ENCODE results near the gene POLR1C. TPM values are rescaled to one million over a fixed set of nuclear protein-coding genes. Genes with fewer than 3 reads are reported as not detected.

The POLR1C gene
- total RNA-seq, 2 experiments from 2014 or later, result 24.1 to 24.3 TPM

GRCh38 chr6:43559328-43559727 lies 42.4 kb downstream of the POLR1C start:
- no peaks in the 10 kb centered on the region for H3K9me3 Mint-ChIP-seq
- no peak overlapping the region for H3K27ac Mint-ChIP-seq
- H3K36me3 Mint-ChIP-seq (ENCODE audit: low read depth), result peaks cover 76% of the 10 kb centered on the region
- POLR2A ChIA-PET, result interaction anchor here (1.3 kb wide), 1 partner anchor 25 kb away, joined by 3 read pairs; no protein-coding TSS in a partner anchor
- no peak for DNase-seq
- no peaks in the 10 kb centered on the region for H3K4me1 Mint-ChIP-seq
- H3K27me3 Mint-ChIP-seq, result no peaks in the 10 kb centered on the region
- no peak overlapping the region for H3K4me3 Mint-ChIP-seq
- CTCF ChIA-PET, result interaction anchor here (1.6 kb wide), 1 partner anchor 53 kb away, joined by 3 read pairs; no protein-coding TSS in a partner anchor

- Mint-ChIP-seq H3K27me3 (no peaks in the 10 kb centered on the region), H3K9me3 (no peaks in the 10 kb centered on the region), H3K4me3 (peak overlapping the region; percentile 2), H3K27ac (peak overlapping the region; percentile 87), H3K36me3 (ENCODE audit: low read depth) (peaks cover 57% of the 10 kb centered on the region), H3K4me1 (peaks cover 44% of the 10 kb centered on the region)
- ChIA-PET CTCF (interaction anchor here (1.4 to 2.3 kb wide), 3 partner anchors 8 to 37 kb away, joined by 4 to 8 read pairs (median 5); no protein-coding TSS in a partner anchor), POLR2A (interaction anchor here (0.8 to 1.8 kb wide), 6 partner anchors 14 to 825 kb away, joined by 3 to 12 read pairs (median 6); partner anchors contain the start of genes GTPBP2, POLR1C, TBCC and YIPF3)
- DNase-seq, result no peak
Measured at GRCh38 chr6:43570876-43571441, 54.1 kb downstream of the POLR1C start.

Other genes starting within 250 kb of the POLR1C start
- gene SLC22A7, start 218.8 kb upstream of the POLR1C start, total RNA-seq, result not detected
- under 1 TPM in 1 of 2 experiments, not detected in 1; 0.88 TPM for gene CRIP3, start 208.3 kb upstream of the POLR1C start, total RNA-seq
- gene ZNF318, start 147.4 kb upstream of the POLR1C start, total RNA-seq, result 10 to 100 TPM; 16.2 to 16.9 TPM
- gene ABCC10, start 89.5 kb upstream of the POLR1C start, total RNA-seq, result 10 to 100 TPM; 46.8 to 49.8 TPM
- under 1 TPM; 0.18 to 0.50 TPM for gene DLK2, start 61.5 kb upstream of the POLR1C start, total RNA-seq
- 10 to 100 TPM; 34.7 to 36.6 TPM for gene TJAP1, start 39.5 kb upstream of the POLR1C start, total RNA-seq
- under 1 TPM; 0.23 to 0.25 TPM for gene LRRC73, start 6.7 kb upstream of the POLR1C start, total RNA-seq
- 10 to 100 TPM; 71.5 to 77.4 TPM for gene YIPF3, start 163 bp upstream of the POLR1C start, total RNA-seq
- gene XPO5, start 58.9 kb downstream of the POLR1C start, total RNA-seq, result 10 to 100 TPM; 62.5 to 78.5 TPM
- 10 to 100 TPM; 74.6 to 75.5 TPM for gene POLH, start 59.1 kb downstream of the POLR1C start, total RNA-seq
- gene GTPBP2, start 112.2 kb downstream of the POLR1C start, total RNA-seq, result 100 to 1,000 TPM; 107 to 112 TPM
- gene MAD2L1BP, start 118.8 kb downstream of the POLR1C start, total RNA-seq, result 10 to 100 TPM; 40.4 to 41.8 TPM
- not detected for gene RSPH9, start 127.9 kb downstream of the POLR1C start, total RNA-seq
- gene MRPS18A, start 170.7 kb downstream of the POLR1C start, total RNA-seq, result 10 to 100 TPM; 38.5 to 40.5 TPM